Measurements from ENCODE around the gene SPRR5. TPM values are rescaled to one million over a fixed set of nuclear protein-coding genes. Genes with fewer than 3 reads are reported as not detected.

Gene SPRR5
- total and polyA plus RNA-seq, 2 donors (not counting 1 experiment from before 2014, with no cell fraction given) = not detected

- H4K20me1 ChIP-seq (ENCODE audit: control insufficient read depth, extremely low read depth, insufficient read depth, low read length) = no peaks in the 10 kb centered on the region
- no peaks in the 10 kb centered on the region for H3K4me1 ChIP-seq (ENCODE audit: control insufficient read depth, extremely low read depth, insufficient read depth, low read length)
- TF ChIP-seq EZH2 (IDR thresholded peaks at IDR 0.05; ENCODE audit: low read length, missing control alignments) = no peak
- TF ChIP-seq CTCF (conservative IDR thresholded peaks at IDR 0.05 in 1 of 2, IDR thresholded peaks at IDR 0.05 in 1 of 2; ENCODE audit: low read depth in 1 of 2, low read length in 2 of 2) = no peak
- no peak overlapping the region for H3K9ac ChIP-seq (ENCODE audit: insufficient read depth, low read length)
- no peak overlapping the region for H3K4me3 ChIP-seq (replicated peaks in 1 of 4; ENCODE audit: control extremely low read depth in 1 of 4, insufficient read depth in 1 of 4, low read depth in 3 of 4, low read length in 4 of 4)
- H3K4me2 ChIP-seq (ENCODE audit: extremely low read depth, insufficient read depth, low read length) = no peak overlapping the region
- H3K27ac ChIP-seq (ENCODE audit: insufficient read depth, low read length) = no peak overlapping the region
- H3K9me3 ChIP-seq (ENCODE audit: control insufficient read depth, insufficient read depth, low read depth, low read length) = no peaks in the 10 kb centered on the region
- no peak for DNase-seq (ENCODE audit: low read depth in 2 of 2)
- no peaks in the 10 kb centered on the region for H3K79me2 ChIP-seq (ENCODE audit: control insufficient read depth, insufficient read depth, low read length)
- H3K36me3 ChIP-seq (ENCODE audit: control insufficient read depth, insufficient read depth, low read length) = no peaks in the 10 kb centered on the region
- no peak overlapping the region for H2AFZ ChIP-seq (ENCODE audit: low read length)
- H3K27me3 ChIP-seq (ENCODE audit: control insufficient read depth, insufficient read depth, low read length) = no peaks in the 10 kb centered on the region
These were observed 18.3 kb upstream of the SPRR5 start for GRCh38 chr1:152928671-152929070.

GRCh38 chr1:152932170-152932811, 14.7 kb upstream of the SPRR5 start:
- no peak for DNase-seq (ENCODE audit: low read depth in 2 of 2)
- Histone ChIP-seq H3K27ac (ENCODE audit: insufficient read depth, low read length) (no peak overlapping the region), H3K9me3 (ENCODE audit: control insufficient read depth, insufficient read depth, low read depth, low read length) (no peaks in the 10 kb centered on the region)

GRCh38 chr1:152933196-152933595, 13.8 kb upstream of the SPRR5 start:
- Histone ChIP-seq H3K9me3 (ENCODE audit: control insufficient read depth, insufficient read depth, low read depth, low read length) (no peaks in the 10 kb centered on the region), H3K4me2 (ENCODE audit: extremely low read depth, insufficient read depth, low read length) (no peak overlapping the region), H3K36me3 (ENCODE audit: control insufficient read depth, insufficient read depth, low read length) (no peaks in the 10 kb centered on the region), H3K4me1 (ENCODE audit: control insufficient read depth, extremely low read depth, insufficient read depth, low read length) (no peaks in the 10 kb centered on the region), H3K27ac (ENCODE audit: insufficient read depth, low read length) (no peak overlapping the region), H3K9ac (ENCODE audit: insufficient read depth, low read length) (no peak overlapping the region), H3K79me2 (ENCODE audit: control insufficient read depth, insufficient read depth, low read length) (no peaks in the 10 kb centered on the region), H4K20me1 (ENCODE audit: control insufficient read depth, extremely low read depth, insufficient read depth, low read length) (no peaks in the 10 kb centered on the region), H2AFZ (ENCODE audit: low read length) (no peak overlapping the region), H3K4me3 (replicated peaks in 1 of 4; ENCODE audit: control extremely low read depth in 1 of 4, insufficient read depth in 1 of 4, low read depth in 3 of 4, low read length in 4 of 4) (no peak overlapping the region), H3K27me3 (ENCODE audit: control insufficient read depth, insufficient read depth, low read length) (no peaks in the 10 kb centered on the region)
- TF ChIP-seq CTCF (conservative IDR thresholded peaks at IDR 0.05 in 1 of 2, IDR thresholded peaks at IDR 0.05 in 1 of 2; ENCODE audit: low read depth in 1 of 2, low read length in 2 of 2) (no peak), EZH2 (IDR thresholded peaks at IDR 0.05; ENCODE audit: low read length, missing control alignments) (no peak)
- no peak for DNase-seq (ENCODE audit: low read depth in 2 of 2)

More at GRCh38 chr1:152932170-152932811, 14.7 kb upstream of the SPRR5 start:
- TF ChIP-seq EZH2 (IDR thresholded peaks at IDR 0.05; ENCODE audit: low read length, missing control alignments) (no peak), CTCF (conservative IDR thresholded peaks at IDR 0.05 in 1 of 2, IDR thresholded peaks at IDR 0.05 in 1 of 2; ENCODE audit: low read depth in 1 of 2, low read length in 2 of 2) (no peak)
- H3K79me2 ChIP-seq (ENCODE audit: control insufficient read depth, insufficient read depth, low read length) = no peaks in the 10 kb centered on the region
- H3K9ac ChIP-seq (ENCODE audit: insufficient read depth, low read length) = no peak overlapping the region
- H3K36me3 ChIP-seq (ENCODE audit: control insufficient read depth, insufficient read depth, low read length) = no peaks in the 10 kb centered on the region
- H2AFZ ChIP-seq (ENCODE audit: low read length) = no peak overlapping the region
- no peak overlapping the region for H3K4me2 ChIP-seq (ENCODE audit: extremely low read depth, insufficient read depth, low read length)
- no peak overlapping the region for H3K4me3 ChIP-seq (replicated peaks in 1 of 4; ENCODE audit: control extremely low read depth in 1 of 4, insufficient read depth in 1 of 4, low read depth in 3 of 4, low read length in 4 of 4)
- H4K20me1 ChIP-seq (ENCODE audit: control insufficient read depth, extremely low read depth, insufficient read depth, low read length) = no peaks in the 10 kb centered on the region
- H3K27me3 ChIP-seq (ENCODE audit: control insufficient read depth, insufficient read depth, low read length) = no peaks in the 10 kb centered on the region
- H3K4me1 ChIP-seq (ENCODE audit: control insufficient read depth, extremely low read depth, insufficient read depth, low read length) = no peaks in the 10 kb centered on the region

Data from fibroblast of lung (primary cell).